Uterus (tissue), 2 donors: ENCODE results near the gene RREB1.

Experiments
- POLR2A ChIP-seq, 2 donors: fragments of 450-650 bp; IDR thresholded peaks; one replicate each; pipeline ENCODE4 v1.6.1; 2016; ENCODE audit warnings: antibody characterized with exemption in 2 of 2, mild to moderate bottlenecking in 1 of 2, moderate library complexity in 1 of 2
- TF ChIP-seq, protein P1 (sequence below), 4 experiments: fragments of 200-600 bp in 2 of 4; fragments of 450-650 bp in 2 of 4; sonication (generic) in 2 of 4; IDR thresholded peaks; one replicate each; pipeline ENCODE4 v1.5.1; 2016 to 2019; ENCODE audit warnings: antibody characterized with exemption in 4 of 4, mild to moderate bottlenecking in 2 of 4, moderate library complexity in 1 of 4

- TF ChIP-seq, protein P1, sequence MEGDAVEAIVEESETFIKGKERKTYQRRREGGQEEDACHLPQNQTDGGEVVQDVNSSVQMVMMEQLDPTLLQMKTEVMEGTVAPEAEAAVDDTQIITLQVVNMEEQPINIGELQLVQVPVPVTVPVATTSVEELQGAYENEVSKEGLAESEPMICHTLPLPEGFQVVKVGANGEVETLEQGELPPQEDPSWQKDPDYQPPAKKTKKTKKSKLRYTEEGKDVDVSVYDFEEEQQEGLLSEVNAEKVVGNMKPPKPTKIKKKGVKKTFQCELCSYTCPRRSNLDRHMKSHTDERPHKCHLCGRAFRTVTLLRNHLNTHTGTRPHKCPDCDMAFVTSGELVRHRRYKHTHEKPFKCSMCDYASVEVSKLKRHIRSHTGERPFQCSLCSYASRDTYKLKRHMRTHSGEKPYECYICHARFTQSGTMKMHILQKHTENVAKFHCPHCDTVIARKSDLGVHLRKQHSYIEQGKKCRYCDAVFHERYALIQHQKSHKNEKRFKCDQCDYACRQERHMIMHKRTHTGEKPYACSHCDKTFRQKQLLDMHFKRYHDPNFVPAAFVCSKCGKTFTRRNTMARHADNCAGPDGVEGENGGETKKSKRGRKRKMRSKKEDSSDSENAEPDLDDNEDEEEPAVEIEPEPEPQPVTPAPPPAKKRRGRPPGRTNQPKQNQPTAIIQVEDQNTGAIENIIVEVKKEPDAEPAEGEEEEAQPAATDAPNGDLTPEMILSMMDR (IDR thresholded peaks at IDR 0.05) = no peak
- TF ChIP-seq POLR2A (IDR thresholded peaks at IDR 0.05) = no peak
Measured at GRCh38 chr6:7276199-7276524, 168.4 kb downstream of the RREB1 start.
